ENCODE results near the gene IL19. TPM values are rescaled to one million over a fixed set of nuclear protein-coding genes. Genes with fewer than 3 reads are reported as not detected.

Gene IL19
- total and polyA plus RNA-seq, 9 of the 15 experiments (the other 6 are each of a cell fraction or from before 2014, with no cell fraction given): not detected

GRCh38 chr1:206847337-206847834 is 76.8 kb downstream of the IL19 start (continued):
- peak; percentile 49 for TF ChIP-seq RBBP5 (IDR thresholded peaks at IDR 0.05; ENCODE audit: borderline replicate concordance, insufficient read depth, low read length, poor library complexity, severe bottlenecking)
- peak; percentile 63 for TF ChIP-seq CCNT2 (IDR thresholded peaks at IDR 0.05; ENCODE audit: borderline replicate concordance, extremely low read depth, insufficient read length, low read depth, low read length)
- TF ChIP-seq HMGXB4 (CRISPR knock-in tag; IDR thresholded peaks at IDR 0.05): no peak
- peak; percentile 84 for TF ChIP-seq ZBTB7A (IDR thresholded peaks at IDR 0.05; ENCODE audit: borderline replicate concordance, control insufficient read depth, low read depth, low read length)
- peak in 1 of 2 experiments; percentile 17 for TF ChIP-seq E2F6 (IDR thresholded peaks at IDR 0.05; ENCODE audit: borderline replicate concordance in 1 of 2, extremely low read depth in 1 of 2, insufficient read depth in 1 of 2, insufficient read length in 1 of 2, low read depth in 1 of 2, low read length in 1 of 2, poor library complexity in 1 of 2, severe bottlenecking in 1 of 2)
- peak; percentile 66; the same call in 1 of the 2 replicates for TF ChIP-seq ZNF644 (tag; IDR thresholded peaks at IDR 0.05; ENCODE audit: low read depth)
- TF ChIP-seq RB1 (IDR thresholded peaks at IDR 0.05; ENCODE audit: low read depth): peak; percentile 34
- TF ChIP-seq REST (IDR thresholded peaks at IDR 0.05; ENCODE audit: borderline replicate concordance): no peak
- TF ChIP-seq REST (CRISPR knock-in tag; IDR thresholded peaks at IDR 0.05; ENCODE audit: low read depth): no peak
- TF ChIP-seq MEIS2 (IDR thresholded peaks at IDR 0.05; ENCODE audit: partially characterized antibody): peak; percentile 77
- TF ChIP-seq SMARCA4 (IDR thresholded peaks at IDR 0.05): peak; percentile 94
- TF ChIP-seq NFE2 (IDR thresholded peaks at IDR 0.05; ENCODE audit: low read depth): 0 out of 2 replicates have a peak, but pooled peaks have one; percentile 21
- peak; percentile 85; the same call in 1 of the 2 replicates for TF ChIP-seq ZNF668 (CRISPR knock-in tag; IDR thresholded peaks at IDR 0.05)
- TF ChIP-seq HES1 (IDR thresholded peaks at IDR 0.05; ENCODE audit: low read depth): peak; percentile 45; the same call in 1 of the 2 replicates
- peak; percentile 40 for TF ChIP-seq TAF1 (IDR thresholded peaks at IDR 0.05; ENCODE audit: control insufficient read depth, extremely low read depth, insufficient read depth, low read length, severe bottlenecking)

Measured in K562 (cell line).